ENCODE data around the gene EFCAB9.
"Not testable (repeated sequence)": the region's sequence is repeated elsewhere in the genome, so short reads cannot be mapped to it uniquely, and the experiment has no call there.

The EFCAB9 gene

GRCh38 chr5:172193872-172194271, at the start of gene EFCAB9:
EFCAB9 (plus strand) TSS chr5:172194172; CDS start chr5:172194173, 1 bp downstream.
- no peak for DNase-seq

GRCh38 chr5:172144291-172144815, 49.6 kb upstream of the EFCAB9 start:
- no peak for DNase-seq

GRCh38 chr5:172144931-172145869, 48.8 kb upstream of the EFCAB9 start:
- no peak for DNase-seq

GRCh38 chr5:172145870-172146747, 47.9 kb upstream of the EFCAB9 start:
- DNase-seq, result no peak

GRCh38 chr5:172146748-172147092, 47.3 kb upstream of the EFCAB9 start:
- DNase-seq, result no peak

GRCh38 chr5:172147857-172148256, 46.1 kb upstream of the EFCAB9 start:
- DNase-seq, result no peak

GRCh38 chr5:172148381-172148780, 45.6 kb upstream of the EFCAB9 start:
- no peak for DNase-seq

GRCh38 chr5:172149073-172149472, 44.9 kb upstream of the EFCAB9 start:
- no peak for DNase-seq

GRCh38 chr5:172149481-172149880, 44.5 kb upstream of the EFCAB9 start:
- DNase-seq, result not testable (repeated sequence)

- no peak for DNase-seq
These were observed 43.2 kb upstream of the EFCAB9 start for GRCh38 chr5:172150514-172151425.

GRCh38 chr5:172151661-172152210, 42.2 kb upstream of the EFCAB9 start:
- DNase-seq, result no peak

GRCh38 chr5:172153695-172154094, 40.3 kb upstream of the EFCAB9 start:
- DNase-seq, result no peak

- DNase-seq, result not testable (repeated sequence)
These were observed 38.9 kb upstream of the EFCAB9 start for GRCh38 chr5:172155101-172155500.

GRCh38 chr5:172156541-172156994, 37.4 kb upstream of the EFCAB9 start:
- no peak for DNase-seq

GRCh38 chr5:172159016-172159415, 35.0 kb upstream of the EFCAB9 start:
- no peak for DNase-seq

GRCh38 chr5:172160506-172160905, 33.5 kb upstream of the EFCAB9 start:
- DNase-seq, result no peak

GRCh38 chr5:172162323-172162986, 31.5 kb upstream of the EFCAB9 start:
- no peak for DNase-seq

GRCh38 chr5:172162987-172163343, 31.0 kb upstream of the EFCAB9 start:
- no peak for DNase-seq

- no peak for DNase-seq
These were observed 30.6 kb upstream of the EFCAB9 start for GRCh38 chr5:172163346-172163745.

- no peak for DNase-seq
These were observed 29.2 kb upstream of the EFCAB9 start for GRCh38 chr5:172164769-172165212.

GRCh38 chr5:172165465-172165864, 28.5 kb upstream of the EFCAB9 start:
- no peak for DNase-seq

All from activated CD8-positive, alpha-beta memory T cell treated with anti-CD3 and anti-CD28 coated beads, Interleukin-2, amount 50 U/mL, for 48 hours (primary cell).